SU-DHL-6 (cell line): ENCODE results near the gene NRBF2.

Experiments used
- EZH2phosphoT487 ChIP-seq: fragments of 200-600 bp; sonication (generic), shearing (Covaris generic); conservative IDR thresholded peaks from 2 replicates; pipeline ENCODE4 v1.6.1; 2018; ENCODE audit warnings: mild to moderate bottlenecking, antibody characterized with exemption, low read length, moderate library complexity, mixed read lengths
- TF ChIP-seq, protein P1 (sequence below): fragments of 200-600 bp; sonication (generic); IDR thresholded peaks from one replicate; pipeline ENCODE4 v1.5.1; 2017; ENCODE audit warnings: antibody characterized with exemption, mild to moderate bottlenecking, low read length, moderate library complexity; ENCODE audit not compliant: insufficient read depth, poor library complexity, severe bottlenecking

DNA sequence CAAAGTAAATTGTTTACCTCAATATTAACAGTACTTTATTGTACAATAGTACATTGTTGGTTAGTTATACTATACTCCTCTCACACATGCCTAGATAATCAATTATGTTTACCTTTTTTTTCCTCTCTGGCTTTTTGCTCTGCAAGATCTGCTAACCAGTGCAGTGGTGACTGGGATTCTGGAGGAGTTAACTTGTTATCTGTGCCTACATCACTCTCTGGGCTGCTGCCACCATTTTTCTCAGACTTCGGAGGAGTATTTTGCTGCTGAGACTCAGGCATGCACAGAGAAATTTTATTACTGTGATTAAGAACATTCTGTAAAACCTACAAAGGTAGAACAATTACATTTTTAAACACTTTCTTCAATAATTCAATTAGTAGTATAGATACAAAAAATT, 59.7 kb downstream of the NRBF2 start:
- TF ChIP-seq, protein P1, sequence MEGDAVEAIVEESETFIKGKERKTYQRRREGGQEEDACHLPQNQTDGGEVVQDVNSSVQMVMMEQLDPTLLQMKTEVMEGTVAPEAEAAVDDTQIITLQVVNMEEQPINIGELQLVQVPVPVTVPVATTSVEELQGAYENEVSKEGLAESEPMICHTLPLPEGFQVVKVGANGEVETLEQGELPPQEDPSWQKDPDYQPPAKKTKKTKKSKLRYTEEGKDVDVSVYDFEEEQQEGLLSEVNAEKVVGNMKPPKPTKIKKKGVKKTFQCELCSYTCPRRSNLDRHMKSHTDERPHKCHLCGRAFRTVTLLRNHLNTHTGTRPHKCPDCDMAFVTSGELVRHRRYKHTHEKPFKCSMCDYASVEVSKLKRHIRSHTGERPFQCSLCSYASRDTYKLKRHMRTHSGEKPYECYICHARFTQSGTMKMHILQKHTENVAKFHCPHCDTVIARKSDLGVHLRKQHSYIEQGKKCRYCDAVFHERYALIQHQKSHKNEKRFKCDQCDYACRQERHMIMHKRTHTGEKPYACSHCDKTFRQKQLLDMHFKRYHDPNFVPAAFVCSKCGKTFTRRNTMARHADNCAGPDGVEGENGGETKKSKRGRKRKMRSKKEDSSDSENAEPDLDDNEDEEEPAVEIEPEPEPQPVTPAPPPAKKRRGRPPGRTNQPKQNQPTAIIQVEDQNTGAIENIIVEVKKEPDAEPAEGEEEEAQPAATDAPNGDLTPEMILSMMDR = no peak
- TF ChIP-seq EZH2phosphoT487 = no peak
